Endothelial cell of hepatic sinusoid (primary cell): Measurements from ENCODE around the gene OR4C5.
"Not testable (repeated sequence)": the region's sequence is repeated elsewhere in the genome, so short reads cannot be mapped to it uniquely, and the experiment has no call there.

Experiments
- in situ Hi-C: cut with HindIII; loops from 2 replicates; pipeline ENCODE4 v1.10.0; 2017; ENCODE audit warnings: low sequenced_read_pairs

The OR4C5 gene

GRCh38 chr11:48366365-48366764, at the start of gene OR4C5:
Gene OR4C5 (minus strand): TSS chr11:48366465. CDS start chr11:48366465, 0 bp downstream.
- in situ Hi-C loops, result no loop called here

GRCh38 chr11:48384670-48385069, 18.4 kb upstream of the OR4C5 start:
- in situ Hi-C loops, result no loop called here

DNA sequence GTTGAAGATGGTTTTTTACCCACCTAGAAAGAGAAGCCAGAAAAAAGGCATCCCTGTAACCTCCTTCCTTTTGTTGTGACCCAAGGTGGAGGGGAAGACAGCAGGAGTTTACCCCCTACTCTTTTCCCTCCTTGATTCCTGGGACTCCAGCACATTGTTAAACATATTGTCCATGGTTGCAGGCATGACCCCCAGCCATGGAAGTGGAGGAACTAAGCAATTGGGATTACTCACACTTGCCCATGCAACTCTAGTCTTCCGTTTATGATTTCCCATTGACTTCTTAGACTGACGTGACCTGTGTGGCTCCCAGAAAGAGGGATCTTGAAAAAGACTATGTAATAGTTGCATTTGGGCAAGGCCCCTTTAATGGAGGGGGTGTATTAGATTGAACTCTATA, 17.9 kb upstream of the OR4C5 start:
- in situ Hi-C loops, result not testable (repeated sequence)

GRCh38 chr11:48361289-48361688, 5.0 kb downstream of the OR4C5 start:
- in situ Hi-C loops, result not testable (repeated sequence)

DNA sequence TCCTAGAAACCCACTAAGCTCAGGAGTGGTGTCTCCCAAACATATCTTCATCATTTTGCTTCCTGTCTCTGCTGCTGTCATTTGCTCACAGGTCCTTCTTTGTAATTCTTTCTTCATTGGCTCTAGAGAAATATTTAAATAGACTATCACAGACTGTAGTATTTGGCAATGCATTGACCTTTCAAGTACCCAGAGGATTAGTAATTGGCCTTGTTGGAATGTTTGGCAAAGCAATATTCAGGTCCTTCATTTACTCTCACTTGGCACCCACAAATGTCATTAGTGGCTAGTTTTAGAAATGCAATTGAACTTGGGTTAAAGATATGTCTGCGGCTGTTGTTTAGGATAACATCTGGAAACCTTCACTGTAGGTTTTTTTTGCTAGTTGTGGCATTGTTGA, 11.6 kb downstream of the OR4C5 start:
- in situ Hi-C loops, result no loop called here

DNA sequence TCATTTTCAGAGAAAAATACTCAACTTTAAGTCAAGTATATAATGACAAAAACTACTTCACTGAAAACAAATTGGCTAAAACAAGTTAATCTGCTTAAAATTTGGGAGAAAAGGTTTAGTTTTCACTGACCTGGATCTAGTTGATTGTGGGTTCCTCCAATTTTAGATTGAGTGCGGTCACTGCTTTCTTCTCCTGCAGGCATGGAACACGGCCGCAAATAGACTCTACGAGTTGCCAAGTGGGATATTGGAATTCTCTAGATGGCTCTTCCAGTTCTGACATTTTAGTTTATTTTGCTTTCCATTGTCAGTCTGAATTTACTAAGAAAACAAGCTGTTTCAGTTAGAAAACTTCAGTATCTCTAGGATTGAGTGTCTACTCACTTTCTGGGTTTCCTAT, 12.3 kb downstream of the OR4C5 start:
- in situ Hi-C loops, result no loop called here

DNA sequence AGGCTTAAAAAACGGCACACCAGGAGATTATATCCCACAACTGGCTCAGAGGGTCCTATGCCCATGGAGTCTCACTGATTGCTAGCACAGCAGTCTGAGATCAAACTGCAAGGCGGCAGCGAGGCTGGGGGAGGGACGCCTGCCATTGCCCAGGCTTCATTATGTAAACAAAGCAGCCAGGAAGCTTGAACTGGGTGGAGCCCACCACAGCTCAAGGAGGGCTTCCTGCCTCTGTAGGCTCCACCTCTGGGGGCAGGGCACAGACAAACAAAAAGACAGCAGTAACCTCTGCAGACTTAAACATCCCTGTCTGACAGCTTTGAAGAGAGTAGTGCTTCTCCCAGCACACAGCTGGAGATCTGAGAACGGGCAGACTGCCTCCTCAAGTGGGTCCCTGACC, 20.0 kb downstream of the OR4C5 start:
- in situ Hi-C loops, result not testable (repeated sequence)

GRCh38 chr11:48342505-48342904, 23.8 kb downstream of the OR4C5 start:
- in situ Hi-C loops, result not testable (repeated sequence)

- in situ Hi-C loops, result no loop called here
Measured at GRCh38 chr11:48341466-48341865, 24.8 kb downstream of the OR4C5 start.

- in situ Hi-C loops, result not testable (repeated sequence)
Measured at GRCh38 chr11:48324620-48325019, 41.6 kb downstream of the OR4C5 start, which contains the start of gene OR4C3. Gene OR4C3 (plus strand): TSS chr11:48324920. CDS start chr11:48325022, 102 bp downstream.

GRCh38 chr11:48319813-48320212, 46.5 kb downstream of the OR4C5 start:
- in situ Hi-C loops, result not testable (repeated sequence)
